Activated T-cell treated with anti-CD3 and anti-CD28 coated beads for 48 hours (primary cell): Measurements from ENCODE around the gene SIAH1.
"Not testable (repeated sequence)": the region's sequence is repeated elsewhere in the genome, so short reads cannot be mapped to it uniquely, and the experiment has no call there.

Experiments used
- DNase-seq: peaks from one replicate; pipeline ENCODE4 v3.0.0-alpha.2; 2020; ENCODE audit warnings: low read depth

The SIAH1 gene, protein sequence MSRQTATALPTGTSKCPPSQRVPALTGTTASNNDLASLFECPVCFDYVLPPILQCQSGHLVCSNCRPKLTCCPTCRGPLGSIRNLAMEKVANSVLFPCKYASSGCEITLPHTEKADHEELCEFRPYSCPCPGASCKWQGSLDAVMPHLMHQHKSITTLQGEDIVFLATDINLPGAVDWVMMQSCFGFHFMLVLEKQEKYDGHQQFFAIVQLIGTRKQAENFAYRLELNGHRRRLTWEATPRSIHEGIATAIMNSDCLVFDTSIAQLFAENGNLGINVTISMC

DNA sequence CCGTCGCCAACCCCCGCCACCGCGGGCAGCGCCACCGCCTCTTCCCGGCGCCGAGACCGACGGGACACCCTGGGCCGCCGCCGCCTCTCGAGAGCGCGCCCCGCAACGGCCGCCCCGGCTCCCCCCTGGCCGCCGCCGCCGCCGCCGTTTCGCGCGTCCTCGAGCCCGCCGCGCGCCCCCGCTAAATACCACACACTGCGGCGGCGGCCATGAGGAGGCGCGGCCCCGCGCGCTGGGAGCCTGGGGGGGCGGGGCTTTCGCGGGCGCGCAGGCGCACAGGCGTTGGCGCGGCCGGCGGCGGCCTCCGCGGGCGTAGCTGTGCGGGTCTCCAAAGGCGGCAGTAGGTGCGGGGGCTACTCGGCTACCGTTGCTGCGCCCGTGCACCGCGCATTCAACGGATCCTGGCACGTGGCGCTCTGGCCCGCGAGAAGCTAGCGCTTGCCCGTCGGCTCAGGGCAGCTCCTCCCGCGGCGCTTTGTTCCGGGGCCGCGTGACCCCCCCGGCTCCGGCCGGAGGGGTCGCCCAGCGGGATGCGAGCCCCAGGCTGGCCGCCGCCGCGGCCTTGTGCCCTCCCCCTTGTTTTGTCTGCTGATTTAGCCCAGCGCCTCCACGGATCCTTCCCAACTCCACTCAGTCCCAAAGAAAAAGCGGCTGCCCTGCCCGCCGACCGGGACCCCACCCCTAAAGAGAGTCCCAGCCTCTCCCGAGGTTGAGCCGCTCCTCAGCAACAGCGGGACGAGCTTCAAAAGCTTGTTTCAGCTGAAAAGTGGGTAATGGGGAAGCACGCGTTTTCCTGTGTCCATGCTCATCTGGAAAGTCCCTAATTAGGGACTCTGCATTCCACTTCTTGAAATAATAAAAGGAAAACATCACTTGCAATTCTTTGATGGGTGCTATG is at the start of gene SIAH1:
SIAH1 (minus strand) TSS at position 161 of the 898 bp plus-strand sequence. CDS start 22,985 bp downstream, outside the sequence.
- DNase-seq, result peak; percentile 90

DNA sequence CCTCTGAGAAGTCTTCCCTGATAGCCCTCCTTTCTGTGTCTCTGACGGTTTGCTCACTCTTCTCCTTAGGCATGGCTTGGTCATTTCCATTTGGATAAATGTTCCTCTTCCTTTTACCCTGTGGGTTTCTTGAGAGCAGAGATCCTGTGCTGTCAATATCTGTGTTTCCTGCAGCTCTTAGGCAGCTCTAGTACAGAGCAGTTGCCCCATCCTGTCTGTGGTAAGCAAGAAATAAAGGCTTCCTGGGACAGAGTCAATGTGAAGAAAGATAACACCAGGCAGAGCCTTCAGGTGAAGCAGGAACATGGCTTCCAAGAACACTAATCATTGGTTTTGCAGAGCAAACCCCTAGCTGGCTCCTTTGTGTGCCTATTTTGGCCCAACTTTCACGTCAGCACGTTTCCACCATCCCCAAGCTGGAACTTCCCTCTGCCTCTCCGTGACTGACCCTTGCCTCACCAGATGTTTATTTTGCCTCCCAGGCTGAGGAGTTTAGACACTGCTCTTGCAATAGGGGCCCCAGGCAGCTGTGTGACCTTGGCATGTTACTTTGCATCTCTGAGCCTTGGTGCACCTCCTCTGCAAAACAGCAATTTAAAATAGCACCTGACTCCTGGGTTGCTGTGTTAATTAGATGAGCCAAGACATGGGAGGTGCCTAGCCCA is 49.6 kb upstream of the SIAH1 start:
- DNase-seq, result no peak

DNA sequence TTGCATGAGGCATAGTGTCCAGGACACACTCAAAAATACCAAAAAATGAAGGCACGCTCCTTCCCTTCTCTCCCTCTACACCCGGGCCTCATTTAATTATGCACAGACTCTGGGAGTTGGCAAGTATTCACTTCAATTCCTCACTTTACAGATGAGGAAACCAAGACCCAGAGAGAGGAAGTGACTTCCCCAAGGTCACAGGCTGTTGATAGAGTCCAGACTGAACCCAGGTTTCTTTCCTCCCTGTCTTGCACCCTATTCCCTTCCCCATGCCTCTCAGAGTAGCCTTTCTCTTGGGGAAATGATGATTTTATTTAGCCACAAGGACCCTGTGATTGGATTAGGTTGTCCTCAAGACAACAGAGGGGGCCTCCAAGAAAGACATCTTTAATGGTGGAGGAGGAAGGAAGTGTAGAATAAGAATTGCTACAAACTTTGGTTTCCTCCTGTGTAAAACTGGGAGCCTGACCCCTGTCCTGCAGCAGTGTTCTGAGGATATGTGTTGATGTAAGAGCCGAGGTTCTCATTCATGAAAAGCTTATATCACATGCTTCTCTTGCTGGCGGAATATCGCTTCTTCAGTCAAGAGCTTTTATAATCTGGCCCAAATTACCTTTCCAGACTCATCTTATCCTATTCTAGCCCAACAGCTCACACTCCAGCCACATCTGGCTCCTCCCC is 48.8 kb upstream of the SIAH1 start:
- no peak for DNase-seq

DNA sequence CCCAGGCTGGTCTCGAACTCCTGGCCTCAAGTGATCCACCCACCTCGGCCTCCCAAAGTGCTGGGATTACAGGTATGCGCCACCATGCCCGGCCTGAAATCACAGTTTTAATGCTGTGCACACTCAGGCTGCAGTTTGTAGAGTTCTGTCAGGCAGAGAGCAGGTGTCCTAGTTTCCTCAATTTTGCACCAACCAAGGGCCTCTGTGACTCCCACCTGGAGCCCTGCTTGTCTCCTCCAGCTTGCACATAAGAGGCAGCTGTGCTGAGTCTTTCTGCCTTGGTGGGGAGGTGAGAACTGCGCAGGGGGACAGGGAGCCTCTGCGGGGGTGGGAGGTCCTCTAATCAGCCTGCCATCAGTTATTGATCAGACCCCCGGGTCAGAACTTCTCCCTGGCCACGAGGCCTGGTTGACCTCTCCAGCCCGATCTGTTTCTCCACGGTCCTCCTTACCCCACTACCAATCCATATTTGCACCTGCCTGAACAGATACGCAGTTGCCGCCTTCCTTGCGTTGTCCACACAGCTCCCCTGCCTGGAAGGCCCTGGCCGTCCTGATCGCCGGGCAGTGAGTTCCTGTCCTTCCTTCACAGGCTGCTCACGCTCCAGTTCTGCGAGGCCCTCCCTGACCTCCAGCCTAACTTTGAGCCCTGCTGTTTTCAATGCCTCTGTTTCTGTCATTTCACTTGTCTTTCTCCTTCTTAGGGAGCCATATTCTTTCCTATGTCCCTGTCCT is 48.1 kb upstream of the SIAH1 start:
- no peak for DNase-seq

DNA sequence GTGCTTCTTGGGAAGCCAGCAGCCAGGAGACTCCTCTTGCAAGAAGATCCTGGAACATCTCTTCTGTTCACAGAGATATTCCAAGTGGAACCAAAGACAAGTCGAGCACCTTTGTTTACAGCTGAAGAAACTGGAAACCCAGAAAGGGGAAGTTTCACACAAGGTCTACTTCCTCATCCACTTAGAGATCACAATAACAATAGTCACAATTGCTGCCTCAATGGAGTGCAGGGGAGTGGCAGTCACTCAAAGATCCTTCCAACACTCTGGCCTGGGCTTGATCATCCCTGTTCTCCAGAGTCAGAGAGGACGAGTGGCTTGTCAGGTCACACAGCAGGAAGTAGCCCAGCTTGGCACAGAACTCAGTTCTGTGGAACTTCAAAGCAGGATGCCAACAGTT is 46.9 kb upstream of the SIAH1 start:
- DNase-seq, result no peak

DNA sequence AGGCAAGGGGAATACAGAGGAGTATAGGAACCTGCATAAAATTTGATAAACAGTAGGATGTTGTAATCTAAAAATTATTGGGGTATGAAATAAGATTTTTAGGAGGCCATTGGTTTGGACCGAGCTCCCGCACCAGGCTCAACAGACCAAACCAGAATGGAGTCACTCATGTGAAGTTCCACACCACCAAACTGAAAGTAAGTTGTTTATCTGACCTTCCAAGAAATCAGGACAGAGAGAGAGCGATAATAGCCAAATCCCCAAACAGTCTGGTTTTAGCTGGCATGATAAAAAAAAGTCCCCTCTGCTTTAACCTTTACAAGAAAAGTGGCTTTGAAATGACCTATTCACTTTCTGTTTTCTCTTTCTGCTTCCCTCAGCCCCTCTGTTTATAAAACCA is 45.7 kb upstream of the SIAH1 start:
- no peak for DNase-seq

DNA sequence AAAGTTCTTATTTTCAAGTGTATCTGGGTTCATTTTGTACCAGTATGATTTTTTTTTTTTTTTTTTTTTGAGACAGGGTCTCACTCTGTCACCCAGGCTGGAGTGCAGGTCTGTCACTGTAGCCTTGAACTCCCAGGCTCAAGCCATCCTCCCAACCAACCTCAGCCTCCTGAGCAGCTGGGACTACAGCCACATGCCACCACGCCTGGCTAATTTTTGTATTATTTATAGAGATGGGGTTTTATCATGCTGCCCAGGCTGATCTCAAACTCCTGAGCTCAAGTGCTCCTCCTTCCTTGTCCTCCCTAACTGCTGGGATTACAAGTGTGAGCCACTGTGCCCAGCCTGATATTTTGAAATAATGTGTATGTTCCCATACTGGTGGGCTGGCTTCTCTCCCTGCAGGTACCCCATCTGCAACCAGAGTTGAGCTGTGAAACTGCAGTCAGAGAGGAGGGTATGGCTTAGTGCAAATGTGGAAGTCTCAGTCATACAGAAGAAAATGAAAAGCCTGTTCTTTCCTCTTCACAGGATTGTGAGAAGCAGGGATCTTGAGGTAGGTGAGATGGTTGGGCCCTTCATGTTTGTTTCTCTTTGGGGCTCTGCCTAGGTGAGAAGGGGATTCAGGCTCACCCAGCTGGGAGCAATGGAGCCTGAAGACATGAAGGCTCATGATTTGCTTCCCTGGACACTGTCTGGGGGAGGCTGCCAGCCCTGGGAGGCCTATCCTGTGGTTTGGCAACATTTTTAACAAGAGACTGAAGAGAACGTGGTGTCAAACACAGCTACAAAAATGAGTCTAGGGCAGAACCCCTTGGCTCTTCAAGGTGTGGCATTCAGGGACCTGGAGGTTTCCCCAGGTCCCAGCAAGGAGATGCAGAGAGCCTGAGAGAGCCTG is 41.3 kb upstream of the SIAH1 start:
- DNase-seq, result no peak

DNA sequence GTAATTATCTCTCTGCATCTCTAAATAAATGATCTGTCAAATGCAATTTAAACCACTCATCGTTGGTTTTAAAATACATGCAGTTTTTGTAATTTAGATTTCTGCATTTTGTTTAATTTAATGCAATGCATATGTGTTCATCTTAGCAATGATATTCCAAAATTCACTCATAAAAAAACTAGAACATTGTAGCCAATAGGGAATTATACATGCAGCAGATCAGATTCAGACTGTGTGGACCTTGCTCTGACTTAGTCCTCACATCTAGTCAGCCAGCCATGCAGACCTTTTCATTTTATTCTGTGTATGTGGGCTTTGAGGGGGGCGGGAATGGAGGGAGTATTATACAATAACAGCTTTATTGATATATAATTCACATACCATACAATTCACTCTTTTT is 37.3 kb upstream of the SIAH1 start:
- no peak for DNase-seq

DNA sequence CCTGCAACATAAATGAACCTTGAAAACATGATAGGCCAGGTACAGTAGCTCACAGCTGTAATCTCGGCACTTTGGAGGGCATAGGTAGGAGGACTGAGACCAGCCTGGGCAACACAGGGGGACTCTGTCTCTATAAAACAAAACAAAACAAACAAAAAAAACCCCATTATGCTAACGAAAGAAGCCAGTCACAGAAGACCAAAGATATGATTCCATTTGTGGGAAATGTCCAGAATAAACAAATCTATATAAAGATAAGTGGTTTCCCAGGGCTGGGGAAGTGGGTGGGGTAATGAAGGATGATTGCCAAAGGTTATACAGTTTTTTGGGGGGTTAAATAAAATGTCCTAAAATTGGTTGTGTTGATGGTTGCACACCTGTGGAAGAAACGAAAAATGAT is 36.5 kb upstream of the SIAH1 start:
- DNase-seq, result no peak

DNA sequence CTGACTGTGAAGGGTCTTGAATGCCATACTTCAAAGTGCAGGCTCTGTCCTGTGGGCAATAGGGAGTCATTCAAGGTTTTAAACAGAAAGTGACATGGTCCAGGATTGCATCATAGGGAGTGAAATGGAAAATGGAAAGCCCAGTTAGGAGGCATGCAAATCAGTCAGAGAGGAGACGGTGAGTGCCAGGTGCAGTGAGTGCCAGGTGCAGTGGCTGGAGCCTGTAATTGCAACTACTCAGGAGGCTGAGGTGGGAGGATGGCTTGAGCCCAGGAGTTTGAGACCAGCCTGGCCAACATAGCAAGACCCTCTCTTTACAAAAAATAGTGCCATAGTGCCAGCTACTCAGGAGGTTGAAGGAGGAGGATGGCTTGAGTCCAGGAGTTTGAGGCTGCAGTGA is 35.2 kb upstream of the SIAH1 start:
- DNase-seq, result no peak

DNA sequence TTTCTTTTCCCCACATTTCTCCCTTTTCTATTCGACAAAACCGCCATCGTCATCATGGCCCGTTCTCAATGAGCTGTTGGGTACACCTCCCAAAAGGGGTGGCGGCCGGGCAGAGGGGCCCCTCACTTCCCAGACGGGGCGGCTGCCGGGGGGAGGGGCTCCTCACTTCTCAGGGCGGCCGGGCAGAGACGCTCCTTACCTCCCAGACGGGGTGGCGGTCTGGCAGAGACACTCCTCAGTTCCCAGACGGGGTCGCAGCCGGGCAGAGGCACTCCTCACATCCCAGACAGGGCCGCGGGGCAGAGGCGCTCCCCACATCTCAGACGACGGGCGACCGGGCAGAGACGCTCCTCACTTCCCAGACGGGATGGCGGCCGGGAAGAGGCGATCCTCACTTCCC is 31.4 kb upstream of the SIAH1 start:
- DNase-seq, result not testable (repeated sequence)

DNA sequence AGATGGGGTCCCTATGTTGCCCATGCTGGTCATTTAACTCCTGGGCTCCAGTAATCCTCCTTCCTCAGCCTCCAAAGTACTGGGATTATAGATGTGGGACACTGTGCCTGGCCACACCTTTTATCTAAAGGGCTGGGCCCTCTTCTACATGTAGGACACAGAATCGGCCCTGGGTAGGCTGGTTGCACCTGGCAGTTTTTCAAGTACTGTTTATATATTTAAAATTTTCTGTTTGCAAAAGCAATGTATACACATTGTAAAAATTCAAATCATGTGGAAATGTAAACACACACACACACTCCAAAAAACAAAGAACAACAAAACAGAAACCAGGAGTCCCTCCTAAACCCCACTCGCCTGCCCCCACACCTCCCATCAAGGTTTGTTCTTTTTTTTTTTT is 28.1 kb upstream of the SIAH1 start:
- DNase-seq, result no peak

DNA sequence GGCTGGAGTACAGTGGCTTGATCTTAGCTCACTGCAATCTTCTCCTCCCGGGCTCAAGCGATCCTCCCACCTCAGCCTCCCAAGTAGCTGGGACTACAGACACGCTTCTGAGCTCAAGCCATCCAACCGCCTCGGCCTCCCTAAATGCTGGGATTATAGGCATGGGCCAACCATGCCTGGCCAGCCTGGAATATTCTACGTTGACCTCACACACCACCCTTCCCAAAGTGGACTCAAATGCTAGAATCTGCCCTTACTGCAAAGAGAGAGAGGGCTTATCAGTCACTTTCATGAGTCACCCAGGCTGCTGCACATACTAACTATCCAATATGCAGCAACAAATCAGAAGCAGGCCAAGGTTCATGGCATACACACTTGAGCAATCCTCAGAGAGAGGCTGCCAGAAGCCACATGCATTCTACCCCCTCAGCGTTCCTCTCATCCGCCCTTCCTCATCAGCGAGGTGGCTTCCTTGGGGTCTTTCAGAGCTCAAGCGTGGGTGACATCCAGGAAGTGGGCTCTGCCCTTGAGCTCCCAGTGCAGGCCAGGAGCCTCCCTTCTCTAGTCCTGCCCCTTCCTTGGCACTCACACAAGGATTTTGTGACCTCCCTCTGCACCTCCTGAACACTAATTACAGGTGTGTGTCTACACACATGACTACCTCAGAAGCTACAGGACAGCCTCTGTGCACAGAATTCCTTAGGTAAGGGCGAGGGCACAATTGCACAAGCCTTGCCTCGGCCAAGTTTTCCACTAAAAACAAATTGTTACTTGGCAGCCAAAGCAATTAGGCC is 24.8 kb upstream of the SIAH1 start:
- no peak for DNase-seq

DNA sequence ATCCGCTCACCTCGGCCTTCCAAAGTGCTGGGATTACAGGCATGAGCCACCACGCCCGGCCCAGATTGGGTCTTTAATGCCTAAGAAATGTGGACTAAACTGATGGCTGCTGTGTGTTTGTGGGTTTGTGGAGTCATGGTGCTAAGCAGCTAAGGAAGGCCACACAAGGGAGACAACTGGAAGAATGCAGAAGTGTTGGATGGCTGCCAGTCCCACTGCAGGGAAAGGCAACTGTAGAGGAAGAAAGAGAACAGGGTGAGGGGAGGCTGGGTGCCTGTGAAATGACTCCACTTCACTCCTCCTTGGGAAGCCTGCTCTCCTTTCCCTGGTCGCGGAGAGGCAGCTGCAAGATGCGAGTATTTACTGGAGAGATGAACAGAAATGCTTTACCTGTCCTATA is 23.5 kb upstream of the SIAH1 start:
- no peak for DNase-seq

DNA sequence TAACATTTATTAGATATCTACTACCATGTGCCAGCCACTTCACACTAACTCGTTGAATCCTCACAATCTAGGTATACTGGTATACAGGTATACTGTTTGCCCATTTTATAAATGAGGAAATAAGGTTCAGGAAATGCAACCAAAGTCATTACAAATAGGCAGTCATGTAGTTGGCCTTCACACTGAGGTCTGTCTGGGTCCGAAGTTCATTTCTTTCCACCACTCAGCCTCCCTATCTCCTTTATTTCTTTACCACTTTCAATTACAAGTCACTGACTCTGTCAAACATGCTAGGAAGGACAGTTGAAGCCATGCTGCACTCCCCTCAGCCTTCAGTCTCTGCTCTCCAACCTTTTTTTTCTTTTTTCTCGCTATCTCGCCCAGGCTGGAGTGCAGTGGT is 20.7 kb upstream of the SIAH1 start:
- no peak for DNase-seq

DNA sequence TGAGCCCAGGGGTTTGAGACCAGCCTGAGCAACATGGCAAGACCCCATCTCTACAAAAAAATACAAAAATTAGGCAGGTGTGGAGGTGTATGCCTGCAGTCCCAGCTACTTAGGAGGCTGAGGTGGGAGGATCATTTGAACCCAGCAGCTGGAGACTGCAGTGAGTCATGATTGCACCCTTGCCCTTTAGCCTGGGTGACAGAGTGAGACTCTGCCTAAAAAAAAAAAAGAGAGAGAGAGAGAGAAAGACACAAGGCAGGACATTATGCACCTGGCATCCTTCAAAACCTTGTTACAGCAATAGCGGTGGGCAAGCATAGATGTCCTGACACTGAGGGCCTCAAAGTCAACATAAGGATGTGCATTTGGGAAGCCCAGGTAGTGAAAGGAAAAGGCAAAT is 19.9 kb upstream of the SIAH1 start:
- no peak for DNase-seq

DNA sequence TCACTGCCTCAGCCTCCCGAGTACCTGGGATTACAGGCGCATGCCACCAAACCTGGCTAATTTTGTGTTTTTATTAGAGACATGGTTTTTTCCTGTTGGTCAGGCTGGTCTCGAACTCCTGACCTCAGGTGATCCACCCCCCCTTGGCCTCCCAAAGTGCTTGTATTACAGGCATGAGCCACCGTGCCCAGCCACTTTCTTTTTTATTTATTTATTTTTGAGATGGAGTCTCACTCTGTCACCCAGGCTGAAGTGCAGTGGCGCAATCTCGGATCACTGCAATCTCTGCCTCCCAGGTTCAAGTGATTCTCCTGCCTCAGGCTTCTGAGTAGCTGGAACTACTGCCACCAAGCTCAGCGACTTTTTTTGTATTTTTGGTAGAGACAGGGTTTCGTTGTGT is 17.3 kb upstream of the SIAH1 start:
- not testable (repeated sequence) for DNase-seq

DNA sequence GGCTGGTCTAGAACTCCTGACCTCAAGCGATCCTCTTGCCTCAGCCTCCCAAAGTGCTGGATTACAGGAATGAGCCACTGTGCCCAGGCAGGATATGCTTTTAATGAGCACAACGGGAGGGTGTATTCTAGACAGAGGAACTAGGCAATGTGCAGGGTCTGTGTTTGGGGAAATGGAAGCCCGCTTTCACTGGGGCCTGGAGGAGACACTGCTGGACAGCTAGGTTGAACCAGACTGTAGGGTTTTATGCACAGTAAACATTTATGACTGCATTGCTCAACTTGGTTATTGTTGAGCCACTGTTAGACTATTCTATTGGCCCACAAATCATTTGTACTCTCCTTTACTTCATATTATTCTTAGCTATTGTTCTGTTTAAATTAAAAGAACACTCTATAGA is 10.2 kb upstream of the SIAH1 start:
- no peak for DNase-seq

DNA sequence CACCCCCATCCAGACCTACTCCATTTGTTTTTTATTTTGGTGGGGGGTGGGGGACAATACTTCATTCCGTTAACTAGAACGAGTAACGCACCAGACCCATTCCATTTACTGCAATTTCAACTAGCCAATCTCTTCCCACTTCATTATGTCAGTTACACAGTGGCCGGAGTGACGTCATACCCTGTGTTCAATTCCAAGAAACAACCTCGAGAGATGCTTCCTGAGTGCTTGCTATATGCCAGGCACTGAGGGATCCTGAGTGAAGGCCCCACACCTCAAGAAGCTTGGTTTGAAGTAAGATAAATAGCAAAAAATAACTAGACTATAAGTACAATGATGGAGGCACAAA is 9.1 kb upstream of the SIAH1 start:
- no peak for DNase-seq
